ENCODE measurements around the gene KYNU.
"Not testable (repeated sequence)": the region's sequence is repeated elsewhere in the genome, so short reads cannot be mapped to it uniquely, and the experiment has no call there.

KYNU gene

DNA sequence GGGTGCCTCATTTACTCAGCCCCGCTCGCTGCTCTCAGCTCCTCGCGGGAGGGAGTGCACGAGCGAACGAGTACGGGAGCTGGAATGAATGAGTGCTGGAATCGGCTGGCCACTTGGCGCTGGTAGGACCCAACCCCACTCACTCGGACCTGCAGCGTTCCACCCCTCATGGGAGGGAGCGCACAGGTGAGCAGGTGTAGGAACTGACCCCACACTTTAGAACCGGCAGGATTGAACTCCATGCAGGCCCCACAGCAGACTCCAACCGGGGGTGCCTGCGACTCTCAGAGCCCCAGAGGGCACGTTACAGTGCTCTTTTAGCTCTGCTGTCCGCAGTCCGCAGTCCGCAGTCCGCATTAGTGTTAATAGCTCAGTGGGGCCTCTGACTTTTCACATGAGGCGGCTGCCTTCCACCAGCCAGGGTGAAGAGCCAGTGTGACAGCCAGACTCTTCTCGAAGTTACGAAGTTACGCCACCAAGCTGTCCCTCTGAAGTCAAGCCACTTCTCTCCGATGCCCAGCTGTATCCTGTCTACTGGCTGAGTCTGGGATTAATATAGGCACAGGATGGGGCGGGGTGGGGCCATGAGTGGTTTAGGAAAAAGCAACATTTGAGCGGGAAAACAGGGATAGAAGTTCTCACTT lies 149.1 kb downstream of the KYNU start:
- DNase-seq (ENCODE audit: low read depth) = no peak

DNA sequence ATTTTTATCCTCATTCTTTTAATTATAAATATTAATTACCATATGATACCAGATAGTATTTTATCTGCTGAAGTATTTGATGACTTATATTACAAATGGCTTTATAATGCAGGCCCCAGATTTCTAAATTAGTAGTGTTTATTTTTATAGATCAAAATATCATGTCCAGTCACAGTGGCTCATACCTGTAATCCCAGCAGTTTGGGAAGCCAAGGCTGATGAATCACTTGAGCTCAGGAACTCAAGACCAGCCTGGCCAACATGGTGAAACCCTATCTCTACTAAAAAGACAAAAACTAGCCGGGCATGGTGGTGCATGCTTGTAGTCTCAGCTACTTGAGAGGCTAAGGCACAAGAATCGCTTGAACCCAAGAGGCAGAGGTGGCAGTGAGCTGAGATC lies 151.7 kb downstream of the KYNU start:
- no peak for DNase-seq (ENCODE audit: low read depth)

DNA sequence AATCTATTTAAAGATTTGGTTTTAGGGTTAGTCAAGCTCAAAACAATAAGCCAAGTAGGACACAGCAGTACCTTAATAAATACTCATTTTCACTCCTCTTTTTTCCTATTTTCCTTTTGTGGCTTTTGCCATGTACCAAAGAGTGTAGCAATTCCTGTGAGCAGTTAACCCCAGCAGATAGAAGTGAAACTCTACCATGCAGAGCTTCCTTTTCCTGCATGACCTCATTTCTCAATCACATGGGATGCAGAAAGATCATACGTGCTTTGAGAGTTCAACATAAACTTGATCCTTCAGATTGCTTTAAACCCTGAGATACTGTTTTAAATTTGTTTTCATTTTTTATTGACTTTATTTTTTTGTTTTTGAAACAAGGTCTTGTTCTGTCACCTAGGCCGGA lies 152.7 kb downstream of the KYNU start:
- no peak for DNase-seq (ENCODE audit: low read depth)

DNA sequence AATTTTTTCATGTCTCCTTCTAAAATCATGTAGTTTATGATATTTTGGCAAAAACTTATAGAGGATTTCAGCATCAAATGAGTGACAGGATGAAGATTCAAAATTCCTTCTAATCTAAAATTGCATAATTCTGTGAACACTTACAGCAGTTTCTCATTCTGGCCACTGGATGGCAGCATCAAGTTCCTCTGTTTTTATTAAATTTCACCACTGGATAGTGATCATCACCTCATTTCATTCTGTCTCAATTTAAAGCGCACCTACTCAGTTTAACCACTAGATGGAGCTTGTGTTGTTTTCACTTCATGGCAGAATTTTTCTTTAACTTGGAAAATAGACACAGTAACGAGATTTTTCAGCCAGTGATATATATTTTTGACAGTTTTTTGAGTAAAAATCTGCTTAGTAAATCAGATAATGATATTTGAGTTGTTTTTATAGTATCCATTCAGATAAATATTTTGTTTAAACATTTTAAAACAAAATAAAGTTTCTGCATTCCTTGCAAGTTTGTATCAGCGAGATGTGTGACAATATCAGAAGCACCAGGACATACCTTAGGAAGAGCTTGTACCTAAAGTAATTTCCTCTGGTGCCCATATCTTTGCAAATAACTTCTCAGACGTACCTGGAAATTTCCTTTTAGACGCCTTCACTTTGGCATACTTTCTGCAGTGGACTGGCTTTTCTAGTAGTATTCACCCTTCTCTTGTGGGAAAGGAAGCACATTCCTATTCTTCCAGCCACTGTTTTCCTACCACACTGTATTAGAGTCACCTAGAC lies 157.0 kb downstream of the KYNU start:
- peak; percentile 49 for DNase-seq (ENCODE audit: low read depth)

DNA sequence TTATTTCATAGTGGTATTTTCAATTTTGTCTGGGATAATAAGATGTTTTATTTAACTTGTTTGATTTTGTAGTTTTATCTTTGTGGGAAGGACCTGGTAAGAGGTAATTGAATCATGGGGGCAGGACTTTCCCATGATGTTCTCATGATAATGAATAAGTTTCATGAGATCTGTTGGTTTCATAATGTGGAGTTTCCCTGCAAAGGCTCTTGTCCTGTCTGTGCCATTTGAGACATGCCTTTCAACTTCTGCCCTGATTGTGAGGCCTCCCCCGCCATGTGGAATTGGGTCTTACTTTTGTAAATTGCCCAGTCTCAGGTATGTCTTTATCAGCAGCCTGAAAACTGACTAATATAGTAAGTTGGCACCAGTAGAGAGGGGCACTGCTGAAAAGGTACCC lies 174.0 kb downstream of the KYNU start:
- no peak for DNase-seq (ENCODE audit: low read depth)

DNA sequence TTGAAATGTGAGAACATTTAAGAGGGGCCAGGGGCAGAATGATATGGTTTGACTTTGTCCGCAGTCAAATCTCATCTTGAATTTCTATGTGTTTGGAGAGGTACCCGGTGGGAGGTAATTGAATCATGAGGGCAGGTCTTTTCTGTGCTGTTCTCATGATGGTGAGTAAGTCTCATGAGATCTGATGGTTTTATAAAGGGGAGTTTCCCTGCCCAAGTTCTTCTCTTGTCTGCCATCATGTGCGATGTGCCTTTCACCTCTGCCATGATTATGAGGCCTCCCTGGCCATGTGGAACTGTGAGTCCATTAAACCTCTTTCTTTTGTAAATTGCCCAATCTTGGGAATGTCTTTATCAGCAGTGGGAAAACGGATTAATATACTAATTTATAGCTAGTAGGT lies 176.0 kb downstream of the KYNU start:
- DNase-seq (ENCODE audit: low read depth) = not testable (repeated sequence)

DNA sequence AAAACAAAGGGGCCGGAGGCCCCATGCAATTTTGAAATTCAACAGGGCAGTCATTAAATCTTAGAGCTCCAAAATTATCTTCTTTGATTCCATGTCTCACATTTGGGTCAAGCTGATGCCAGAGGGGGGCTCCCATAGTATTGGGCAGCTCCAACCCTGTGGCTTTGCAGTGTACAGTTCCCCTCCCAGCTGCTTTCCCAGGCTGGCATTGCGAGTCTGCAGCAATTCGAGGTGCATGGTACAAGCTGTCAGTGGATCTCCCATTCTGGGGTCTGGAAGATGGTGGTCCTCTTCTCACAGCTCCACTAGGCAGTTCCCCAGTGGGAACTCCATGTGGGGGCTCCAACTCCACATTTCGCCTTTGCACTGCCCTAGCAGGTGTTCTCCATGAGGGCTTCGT lies 179.1 kb downstream of the KYNU start:
- no peak for DNase-seq (ENCODE audit: low read depth)

DNA sequence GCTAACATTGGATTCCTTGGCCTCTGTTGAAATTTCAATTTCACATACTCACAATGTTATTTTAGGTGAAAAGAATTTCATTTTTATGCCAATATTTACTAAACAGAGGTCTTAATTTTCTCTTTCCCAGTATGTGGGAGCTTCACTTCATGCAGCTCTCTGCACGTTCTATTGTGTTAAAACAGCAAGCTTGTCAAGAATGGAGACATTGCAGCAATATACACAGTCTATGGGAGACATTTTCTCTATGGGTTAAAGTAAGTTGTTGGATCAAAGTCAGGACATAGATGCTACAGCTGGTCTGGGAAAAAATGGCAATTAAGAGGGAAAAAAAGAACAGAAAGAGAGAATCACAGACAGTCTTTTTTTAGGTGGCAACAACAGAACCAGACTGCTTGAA lies 181.4 kb downstream of the KYNU start:
- DNase-seq (ENCODE audit: low read depth) = no peak

DNA sequence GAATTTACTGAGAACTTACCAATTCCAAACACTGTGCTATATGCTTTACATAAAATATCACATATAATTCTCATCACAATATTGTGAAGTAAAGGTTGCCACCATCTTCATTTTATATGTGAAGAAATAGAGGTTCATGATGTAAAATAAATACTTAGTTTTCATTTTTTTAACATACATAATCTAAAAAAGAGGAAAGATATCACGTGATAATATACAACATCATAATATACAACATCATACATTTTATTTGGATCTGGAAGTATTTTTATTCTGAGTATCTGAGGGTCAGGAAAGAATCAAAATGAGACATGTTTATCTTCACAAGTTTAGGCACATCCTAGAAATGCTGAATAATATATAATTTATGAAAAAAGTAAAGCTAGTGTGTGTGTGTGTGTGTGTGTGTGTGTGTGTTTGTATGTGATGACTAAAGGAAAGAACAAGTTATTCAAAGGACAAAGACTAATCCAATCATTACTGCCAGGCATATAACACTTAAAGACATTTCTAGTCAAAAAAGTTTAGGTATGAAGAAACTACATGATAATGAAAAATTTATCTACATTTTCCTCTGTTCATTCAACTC lies 186.2 kb downstream of the KYNU start:
- no peak for DNase-seq (ENCODE audit: low read depth)

DNA sequence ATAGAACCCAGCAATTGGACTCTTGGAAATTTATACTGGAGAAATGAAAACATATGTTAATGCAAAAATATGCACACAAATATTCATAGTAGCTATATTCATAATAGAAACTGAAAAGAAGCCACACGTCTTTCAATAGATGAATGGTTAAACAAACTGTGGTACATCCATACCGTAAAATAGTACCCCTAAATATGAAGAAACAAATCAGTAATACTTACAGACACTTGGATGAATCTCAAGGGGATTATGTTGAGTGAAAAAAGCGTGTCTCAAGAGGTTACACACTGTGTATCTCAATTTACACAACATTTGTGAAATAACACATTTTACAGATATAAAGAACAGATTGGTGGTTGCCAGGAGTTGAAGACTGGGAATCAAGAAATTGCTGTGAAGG lies 190.6 kb downstream of the KYNU start:
- no peak for DNase-seq (ENCODE audit: low read depth)

DNA sequence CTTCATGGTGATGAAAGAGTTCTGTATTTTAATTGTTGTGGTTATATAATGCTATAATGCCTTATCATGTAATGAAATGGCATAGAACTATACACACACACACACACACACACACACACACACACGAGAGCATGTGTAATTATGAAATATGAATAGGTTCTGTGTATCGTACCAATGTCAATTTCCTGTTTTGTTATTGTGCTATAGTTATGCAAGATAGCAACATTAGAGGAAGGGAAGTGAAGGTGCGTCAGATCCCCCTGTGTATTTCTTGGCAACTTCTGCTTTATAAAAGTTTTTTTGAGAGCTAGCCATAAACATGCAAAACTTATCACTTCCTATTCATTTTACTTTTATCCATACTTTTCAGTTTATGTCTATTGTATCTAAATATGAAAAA lies 191.0 kb downstream of the KYNU start:
- DNase-seq (ENCODE audit: low read depth) = no peak

DNA sequence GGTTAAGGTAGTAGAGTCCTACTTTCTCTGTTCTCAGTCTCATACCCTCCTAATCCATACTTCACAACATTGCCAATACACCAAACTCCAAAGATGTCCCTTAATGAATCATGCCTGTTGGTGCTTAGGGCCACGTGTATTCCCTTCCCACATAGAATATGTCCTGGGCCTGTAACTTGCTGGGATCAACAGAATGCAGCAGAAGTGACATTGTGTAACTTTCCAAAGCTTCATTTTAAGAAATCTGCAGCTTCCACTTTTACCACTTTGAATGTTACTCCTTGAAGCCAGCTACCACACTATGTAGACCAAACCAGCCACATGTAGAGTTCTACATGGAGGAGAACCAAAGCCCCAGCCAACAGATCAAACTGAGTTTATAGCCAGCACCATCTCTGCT lies 193.2 kb downstream of the KYNU start:
- no peak for DNase-seq (ENCODE audit: low read depth)

DNA sequence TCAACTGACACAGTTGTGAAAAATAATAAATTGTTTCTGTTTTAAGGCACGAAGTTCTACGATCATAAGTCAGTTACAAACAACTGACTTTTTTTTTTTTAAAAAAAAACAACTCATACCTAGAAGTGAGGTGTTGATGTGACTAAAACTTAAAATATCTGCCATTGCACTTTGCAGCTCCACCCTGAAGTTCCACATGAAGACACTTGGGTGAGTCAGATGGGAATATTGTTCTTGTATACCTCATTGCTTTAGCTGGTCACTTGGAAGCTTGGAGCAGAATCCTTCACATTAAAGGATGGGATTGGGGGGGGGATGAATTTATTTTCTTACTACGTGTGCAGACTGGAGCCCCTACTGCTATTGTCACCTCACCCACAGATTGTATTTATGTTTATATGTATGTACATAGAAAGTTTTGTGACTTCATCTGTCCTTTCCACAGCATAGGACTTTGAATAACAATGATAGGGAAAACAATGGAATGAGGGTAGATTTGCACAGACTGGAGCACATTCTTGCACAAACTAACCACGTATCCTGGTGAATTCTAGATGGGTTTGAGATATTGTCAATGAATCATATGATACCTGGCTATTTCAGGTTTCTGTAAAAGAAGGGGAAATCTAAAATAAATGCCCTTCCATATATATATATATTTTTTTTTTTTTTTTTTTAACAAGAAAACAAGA lies 193.9 kb downstream of the KYNU start:
- DNase-seq (ENCODE audit: low read depth) = no peak

DNA sequence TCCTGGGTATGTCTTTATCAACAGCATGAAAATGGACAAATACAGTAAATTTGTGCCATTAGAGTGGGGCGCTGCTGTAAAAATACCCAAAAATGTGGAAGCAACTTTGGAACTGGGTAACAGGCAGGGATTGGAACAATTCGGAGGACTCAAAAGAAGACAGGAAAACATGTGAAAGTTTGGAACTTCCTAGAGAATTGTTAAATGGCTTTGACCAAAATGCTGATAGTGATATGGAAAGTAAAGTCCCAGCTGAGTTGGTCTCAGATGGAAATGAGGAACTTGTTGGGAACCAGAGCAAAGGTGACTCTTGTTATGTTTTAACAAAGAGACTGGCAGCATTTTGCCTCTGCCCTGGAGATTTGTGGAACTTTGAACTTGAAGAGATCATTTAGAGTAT lies 197.4 kb downstream of the KYNU start:
- not testable (repeated sequence) for DNase-seq (ENCODE audit: low read depth)

DNA sequence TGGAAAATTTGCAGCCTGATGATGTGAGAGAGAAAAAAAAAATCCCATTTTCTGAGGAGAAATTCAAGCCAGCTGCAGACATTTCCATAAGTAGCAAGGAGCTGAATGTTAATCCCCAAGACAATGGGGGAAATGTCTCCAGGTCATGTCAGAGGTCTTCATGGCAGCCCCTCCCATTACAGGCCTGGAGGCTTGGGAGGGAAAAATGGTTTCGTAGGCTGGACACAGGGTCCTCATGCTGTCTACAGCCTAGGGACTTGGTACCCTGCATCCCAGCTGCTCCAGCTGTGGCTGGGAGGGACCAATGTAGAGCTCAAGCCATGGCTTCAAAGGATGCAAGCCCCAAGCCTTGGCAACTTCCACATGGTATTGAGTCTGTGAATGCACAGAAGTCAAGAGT lies 198.2 kb downstream of the KYNU start:
- no peak for DNase-seq (ENCODE audit: low read depth)

DNA sequence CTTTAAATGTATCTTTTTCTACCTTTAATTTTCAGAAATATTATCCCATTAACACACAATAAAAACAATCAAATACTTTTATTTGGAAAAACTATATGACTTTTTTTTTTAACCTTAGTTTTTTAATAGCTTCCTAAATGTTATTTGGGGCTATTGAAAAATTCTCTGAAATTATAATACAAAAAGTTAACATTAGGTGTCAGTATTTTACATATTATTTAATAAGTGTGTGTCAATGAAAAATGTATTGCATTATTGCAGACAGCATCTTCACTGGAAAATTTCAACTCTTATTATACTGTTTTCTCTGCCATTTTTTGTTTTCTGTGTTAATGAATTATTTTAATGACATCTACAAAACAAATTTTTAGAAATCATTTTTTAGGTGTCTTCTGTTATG lies 200.6 kb downstream of the KYNU start:
- DNase-seq (ENCODE audit: low read depth) = no peak

DNA sequence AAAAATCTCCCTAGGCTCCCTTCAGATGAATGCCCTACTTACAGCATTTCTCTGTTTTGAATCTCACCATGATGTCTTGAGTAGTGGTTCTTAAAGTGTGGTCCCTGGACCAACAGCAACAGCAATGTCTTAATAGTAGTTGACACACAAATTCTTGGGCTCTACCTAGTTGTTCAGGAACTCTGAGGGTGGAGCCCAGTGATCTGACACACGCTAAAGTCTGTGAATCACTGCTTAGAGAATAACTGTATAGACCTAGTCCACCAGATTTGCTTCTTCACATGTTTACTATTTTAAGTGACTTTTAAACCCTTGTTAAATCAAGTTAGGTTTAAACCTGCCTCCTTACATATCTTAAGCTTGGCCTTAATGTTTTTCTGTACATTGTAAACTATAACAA lies 204.2 kb downstream of the KYNU start:
- no peak for DNase-seq (ENCODE audit: low read depth)

DNA sequence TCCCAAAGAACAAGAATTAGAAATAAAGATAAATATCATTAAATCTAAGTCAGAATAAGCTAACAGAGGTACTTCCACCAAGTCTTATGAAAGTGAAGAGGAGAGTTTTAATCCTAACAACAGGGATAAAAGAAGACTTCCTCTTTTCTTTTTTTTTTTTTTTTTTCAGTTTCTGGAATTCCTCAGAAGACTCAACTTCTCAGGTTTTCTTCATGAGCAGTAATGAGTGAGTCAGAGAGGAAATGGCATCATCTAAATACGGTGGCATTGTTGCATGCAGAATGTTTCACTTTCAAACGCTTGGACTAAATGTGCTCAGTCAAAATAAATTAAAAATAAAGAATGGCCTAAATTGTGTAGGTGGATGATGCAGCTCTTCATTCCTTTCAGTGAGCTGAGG lies 206.2 kb downstream of the KYNU start:
- no peak for DNase-seq (ENCODE audit: low read depth)

DNA sequence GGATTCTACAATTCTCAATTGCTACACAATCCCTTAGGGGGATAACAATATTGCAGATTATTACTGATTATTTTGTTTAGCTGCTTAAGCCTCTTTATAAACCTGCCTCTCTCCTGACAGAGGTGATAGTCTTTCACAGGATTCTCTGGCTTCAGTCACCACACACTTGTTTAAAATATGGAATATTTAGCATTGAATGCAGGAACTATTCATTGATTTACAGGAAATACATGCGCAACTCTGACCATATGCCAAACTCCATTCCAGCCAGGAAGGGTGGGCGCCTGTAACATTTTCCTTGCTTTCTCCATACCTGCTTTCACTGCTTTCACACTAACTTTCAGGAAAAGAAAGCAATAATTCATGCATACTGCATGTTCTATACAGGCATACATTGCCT lies 207.0 kb downstream of the KYNU start:
- DNase-seq (ENCODE audit: low read depth) = no peak

DNA sequence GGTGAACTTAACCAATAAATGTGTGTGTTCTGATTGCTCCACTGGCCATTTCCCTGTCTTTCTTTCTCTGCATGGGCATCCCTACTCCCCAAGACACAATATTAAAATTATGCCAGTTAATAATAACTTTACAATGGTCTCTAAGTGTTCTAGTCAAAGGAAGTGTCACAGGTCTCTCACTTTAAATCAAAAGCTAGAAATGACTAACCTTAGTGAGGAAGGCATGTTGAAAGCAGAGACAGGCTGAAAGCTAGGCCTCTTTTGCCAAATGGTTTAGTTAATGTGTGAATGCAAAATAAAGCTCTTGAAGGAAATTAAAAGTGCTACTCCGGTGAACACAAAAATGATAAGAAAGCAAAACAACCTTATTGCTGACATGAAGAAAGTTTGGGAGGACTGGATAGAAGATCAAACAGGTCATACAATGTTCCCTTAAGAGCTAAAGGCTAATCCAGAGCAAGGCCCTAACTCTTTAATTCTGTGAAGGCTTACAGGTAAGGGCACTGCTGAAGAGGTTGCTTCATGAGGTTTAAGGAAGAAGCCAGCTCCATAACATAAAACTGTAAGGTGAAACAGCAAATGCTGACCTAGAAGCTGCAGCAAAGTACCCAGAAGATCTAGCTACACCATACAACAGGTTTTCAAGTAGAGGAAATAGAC lies 207.8 kb downstream of the KYNU start:
- DNase-seq (ENCODE audit: low read depth) = no peak

DNA sequence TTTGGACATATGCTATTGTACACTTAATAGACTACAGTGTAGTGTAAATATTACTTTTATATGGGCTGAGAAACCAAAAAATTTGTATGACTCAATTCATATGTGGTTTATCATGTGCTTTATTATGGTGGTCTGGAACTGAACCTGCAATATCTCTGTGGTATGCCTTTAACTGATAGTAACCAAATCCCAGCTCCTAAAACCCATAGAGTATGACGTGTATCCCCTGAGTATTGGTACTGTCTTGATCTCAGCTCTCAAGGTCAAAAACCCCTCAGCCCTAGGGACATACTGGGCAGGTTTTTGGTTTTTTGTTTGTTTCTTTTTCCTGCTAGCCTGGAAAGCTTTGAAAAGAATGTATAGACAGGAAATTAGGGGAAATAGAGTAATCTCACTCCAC lies 209.6 kb downstream of the KYNU start:
- no peak for DNase-seq (ENCODE audit: low read depth)

DNA sequence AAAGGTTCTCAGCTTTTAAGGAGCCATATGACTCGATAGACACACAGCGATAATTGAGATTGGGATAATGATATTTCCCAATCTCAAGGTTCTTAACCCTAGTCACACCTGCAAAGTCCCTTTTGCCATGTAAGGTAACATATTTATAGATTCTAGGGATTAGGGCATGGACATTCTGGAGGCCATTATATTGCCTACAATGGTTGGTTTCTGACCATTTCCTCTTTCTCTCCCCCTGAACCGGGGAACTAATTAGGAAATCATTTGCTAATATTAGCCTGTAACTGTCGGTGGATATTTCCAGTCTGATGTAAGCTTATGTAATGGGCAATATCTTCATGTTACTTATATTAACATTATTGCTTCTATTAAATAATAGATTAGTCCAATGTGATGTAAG lies 210.9 kb downstream of the KYNU start:
- DNase-seq (ENCODE audit: low read depth) = no peak

DNA sequence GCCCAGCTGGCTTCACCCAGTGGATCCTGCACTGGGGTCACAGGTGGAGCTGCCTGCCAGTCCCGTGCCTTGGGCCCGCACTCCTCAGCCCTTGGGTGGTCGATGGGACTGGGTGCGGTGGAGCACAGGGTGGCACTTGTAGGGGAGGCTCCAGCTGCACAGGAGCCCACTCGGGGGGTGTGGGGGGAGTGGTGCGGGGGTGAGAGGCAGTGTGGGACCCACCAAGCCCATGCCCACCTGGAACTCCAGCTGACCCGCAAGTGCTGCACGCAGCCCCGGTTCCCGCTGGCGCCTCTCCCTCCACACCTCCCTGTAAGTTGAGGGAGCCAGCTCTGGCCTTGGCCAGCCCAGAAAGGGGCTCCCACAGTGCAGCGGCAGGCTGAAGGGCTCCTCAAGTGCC lies 212.1 kb downstream of the KYNU start:
- not testable (repeated sequence) for DNase-seq (ENCODE audit: low read depth)

Data from activated T-cell treated with anti-CD3 and anti-CD28 coated beads for 24 hours (primary cell).